Anterior cingulate cortex (tissue), 58 donors: Measurements from ENCODE around the gene COL4A2.

Experiments used
- DNase-seq, 58 donors: peaks; one replicate each; lab custom pipeline; 2025; lab: John Stamatoyannopoulos, UW

COL4A2 gene

DNA sequence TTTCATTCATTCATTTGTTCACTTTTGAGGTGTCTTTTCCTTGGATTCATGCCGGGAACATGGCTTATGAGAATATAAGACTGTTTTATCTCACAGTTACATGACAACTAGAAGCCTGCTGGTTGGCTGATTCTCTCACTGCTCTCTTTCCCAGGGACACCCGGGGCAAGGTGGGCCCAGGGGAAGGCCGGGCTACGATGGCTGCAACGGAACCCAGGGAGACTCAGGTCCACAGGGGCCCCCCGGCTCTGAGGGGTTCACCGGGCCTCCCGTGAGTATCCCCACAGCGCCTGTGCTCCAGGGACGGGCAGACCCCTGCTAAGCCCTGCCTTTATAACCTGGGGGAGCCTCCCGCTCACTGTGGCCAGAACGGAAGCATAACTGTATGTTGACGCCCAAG is 121.2 kb downstream of the COL4A2 start:
- no peak for DNase-seq

DNA sequence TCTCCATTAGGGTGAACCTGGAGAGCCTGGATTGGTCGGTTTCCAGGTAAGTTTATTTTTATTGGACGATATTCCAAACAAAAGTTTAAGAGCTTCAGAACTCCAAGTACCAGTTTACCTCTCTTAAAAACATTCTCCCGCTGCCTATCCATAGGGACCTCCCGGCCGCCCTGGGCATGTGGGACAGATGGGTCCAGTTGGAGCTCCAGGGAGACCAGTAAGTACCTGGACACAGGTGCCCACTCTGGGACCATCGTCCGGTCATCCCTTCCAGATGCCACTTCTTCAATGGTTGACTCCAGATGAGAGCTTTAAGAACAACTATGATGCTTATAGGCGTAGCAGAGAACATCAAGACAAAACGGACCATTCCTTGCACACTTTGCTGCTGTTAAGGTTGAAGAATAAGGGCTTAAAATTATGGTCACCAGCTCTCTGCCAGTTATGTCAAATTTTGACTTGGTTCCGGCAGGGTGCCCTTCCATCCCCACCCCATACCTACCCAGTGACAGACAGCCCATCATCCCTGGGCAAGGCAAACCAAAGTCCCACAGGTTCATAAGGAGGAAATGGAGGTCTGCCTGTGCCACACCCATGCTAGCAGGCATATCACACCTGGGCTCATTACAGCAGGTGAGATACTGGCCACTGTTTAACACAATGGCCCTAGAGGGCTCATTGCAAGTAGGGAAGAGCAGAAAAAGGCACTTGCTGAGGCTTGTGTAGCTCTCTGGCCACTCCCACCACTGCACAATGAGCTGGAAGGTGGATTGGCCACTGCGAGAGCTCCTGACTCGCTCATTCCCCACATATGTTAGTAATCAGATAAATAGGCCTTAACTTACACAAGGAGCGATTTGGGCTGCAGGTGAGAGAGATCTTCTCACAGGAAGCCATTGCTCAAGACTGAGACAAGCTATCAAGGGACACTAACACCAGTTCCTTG is 123.6 kb downstream of the COL4A2 start:
- DNase-seq: no peak

DNA sequence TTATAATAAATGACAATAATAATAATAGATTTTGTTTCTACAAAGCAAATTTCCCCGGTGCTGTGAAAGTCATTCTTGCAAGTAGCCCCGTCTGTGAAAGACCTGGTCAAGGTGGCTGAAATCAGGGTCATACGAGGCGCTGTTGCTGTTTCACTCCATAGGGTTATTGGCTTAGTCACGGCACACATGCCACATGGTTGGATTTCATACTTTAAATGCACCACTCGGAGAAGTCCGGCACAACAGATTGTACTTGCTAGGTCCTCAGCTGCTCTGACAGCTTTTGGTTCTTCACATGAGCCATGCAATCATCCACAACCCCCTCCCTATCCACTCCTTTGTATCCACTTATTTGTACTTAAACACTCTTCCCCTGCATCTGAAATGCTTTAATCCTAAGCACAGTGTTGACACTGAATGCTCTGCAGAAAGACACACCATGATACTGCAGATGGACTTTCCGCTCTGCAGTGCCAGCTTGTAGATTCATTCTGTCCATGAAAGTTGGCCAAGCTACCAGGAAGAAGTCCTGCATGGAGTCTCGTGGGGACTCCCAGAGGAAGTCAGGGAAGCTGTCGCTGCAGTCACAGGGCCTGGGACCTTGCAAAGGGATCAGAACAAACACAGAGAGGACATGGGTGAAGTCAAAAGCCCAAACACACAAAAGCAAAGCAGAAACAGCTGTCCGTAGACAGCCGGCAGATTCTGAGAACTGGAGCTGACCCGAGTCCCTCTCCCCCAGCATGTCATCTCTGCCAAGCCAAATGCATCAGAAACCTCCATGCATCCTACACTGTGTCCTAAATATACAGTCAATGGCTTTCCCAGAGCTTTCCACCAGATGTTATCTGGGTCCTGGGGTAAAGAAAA is 124.6 kb downstream of the COL4A2 start:
- DNase-seq: no peak

DNA sequence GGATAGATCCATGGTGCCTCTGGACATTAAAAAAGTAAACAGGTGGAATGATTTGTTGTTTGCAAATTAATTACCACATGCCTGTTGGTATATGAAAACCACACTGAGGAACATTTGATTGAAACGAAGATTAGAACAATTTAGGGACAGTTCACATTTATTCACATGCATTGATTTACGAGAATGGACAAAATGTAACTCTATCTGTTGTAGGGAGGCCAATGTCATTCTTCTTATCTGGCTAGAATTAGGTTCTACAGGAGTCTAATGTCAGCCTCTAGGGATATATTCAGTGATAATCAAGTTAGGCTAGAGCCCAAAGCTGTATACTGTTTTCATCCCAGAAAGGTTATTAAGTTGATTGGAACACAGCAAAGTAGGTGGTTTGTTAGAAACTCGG is 125.4 kb downstream of the COL4A2 start:
- no peak for DNase-seq

DNA sequence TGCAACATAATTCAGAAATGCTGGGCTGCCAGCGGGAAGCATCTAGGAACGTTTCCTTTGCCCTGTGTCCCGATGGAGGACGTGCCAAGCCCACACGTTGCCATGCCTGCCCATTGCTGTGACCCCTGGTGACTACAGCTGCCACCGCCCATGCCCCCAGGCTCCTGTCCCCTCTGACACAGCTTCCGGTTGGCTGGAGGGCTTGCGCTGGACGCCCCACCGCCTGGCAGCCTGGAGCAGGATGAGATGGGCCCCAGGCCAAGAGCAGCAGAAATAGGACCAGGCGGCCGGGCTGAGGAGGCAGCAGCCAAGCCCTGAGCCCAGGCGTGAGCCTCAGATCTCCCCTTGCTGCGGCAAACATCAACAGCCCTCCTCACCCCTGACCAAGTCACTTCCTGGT is 125.9 kb downstream of the COL4A2 start:
- peak in 1 of 58 donors; percentile 8 for DNase-seq

DNA sequence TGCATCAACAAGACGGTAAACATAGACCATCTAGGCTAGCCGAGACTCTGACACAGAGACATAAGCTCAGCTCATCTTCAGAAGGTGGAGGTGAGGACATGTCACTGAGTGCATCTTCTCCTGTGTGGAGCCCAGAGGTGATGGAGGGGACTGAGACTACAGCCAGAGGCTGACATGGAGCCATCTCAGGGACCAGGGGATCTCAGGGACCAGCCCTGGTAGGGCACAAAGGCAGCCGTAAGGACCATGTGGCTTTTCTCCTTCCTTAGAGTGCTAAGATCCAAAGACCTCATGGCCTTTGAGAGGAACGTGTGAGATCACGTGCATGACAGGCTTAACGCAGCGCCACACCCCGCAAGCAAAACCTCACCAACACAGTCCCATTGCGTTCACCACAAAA is 127.5 kb downstream of the COL4A2 start:
- DNase-seq: no peak

DNA sequence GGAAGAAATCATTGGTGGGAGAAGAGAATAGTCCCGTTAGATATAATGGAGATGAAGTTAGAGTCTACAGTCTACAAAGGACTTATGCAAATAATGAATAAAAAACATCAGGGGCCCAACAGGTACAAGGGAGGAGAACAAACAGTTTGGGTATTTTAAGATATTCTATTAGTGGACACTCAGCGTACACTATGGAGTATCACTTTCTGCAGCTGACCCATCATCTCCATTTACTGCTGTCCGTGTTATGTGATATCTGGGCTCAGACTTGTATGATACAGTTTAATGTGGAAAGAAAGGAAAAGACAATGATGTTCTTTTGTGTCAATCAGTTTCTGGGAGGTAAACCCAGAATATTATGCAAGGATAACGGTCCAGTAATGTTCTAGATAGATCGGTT is 128.2 kb downstream of the COL4A2 start:
- no peak for DNase-seq

DNA sequence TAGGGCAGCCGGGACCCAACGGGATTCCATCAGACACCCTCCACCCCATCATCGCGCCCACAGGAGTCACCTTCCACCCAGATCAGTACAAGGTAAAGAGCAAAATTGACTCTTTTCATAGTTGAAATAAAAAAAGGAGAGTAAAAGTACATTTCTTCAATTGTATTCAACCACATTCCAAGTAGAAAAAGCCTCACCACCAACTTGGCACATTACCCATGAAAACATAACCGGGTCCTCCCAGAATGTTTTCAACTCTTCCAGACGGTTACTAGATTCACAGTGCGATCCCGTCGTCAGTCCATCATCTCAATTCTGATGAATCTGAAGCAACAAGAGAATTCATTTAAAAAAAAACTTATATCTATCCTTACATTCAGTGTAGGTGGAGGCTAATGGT is 129.2 kb downstream of the COL4A2 start:
- no peak for DNase-seq

DNA sequence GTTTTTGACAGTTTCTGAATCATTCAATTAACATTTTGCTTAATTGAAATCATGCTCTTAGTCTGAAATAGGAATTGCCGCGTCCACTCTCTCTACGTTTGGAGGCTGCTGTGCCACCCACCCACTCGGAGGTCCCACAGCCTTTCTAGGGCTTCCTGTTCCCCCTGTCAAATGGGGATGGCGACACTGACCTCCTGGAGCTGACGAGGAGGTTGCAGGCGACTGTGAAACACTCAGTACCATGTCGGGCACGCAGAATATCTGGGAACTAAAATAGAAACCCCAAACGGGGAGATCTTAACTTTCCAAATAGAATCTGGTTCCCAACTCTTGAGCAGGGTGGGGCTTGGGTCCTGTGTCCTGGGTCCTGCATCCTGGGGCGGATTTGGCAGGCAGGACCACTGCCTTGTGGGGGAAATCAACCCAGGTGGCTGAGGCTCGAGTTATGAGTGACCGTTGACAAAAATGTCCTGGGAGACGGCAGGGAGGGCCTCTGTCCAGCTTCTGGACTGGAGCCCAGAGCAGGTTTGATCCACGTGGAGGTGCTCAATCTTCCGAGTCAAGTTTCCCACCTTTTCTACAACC is 129.8 kb downstream of the COL4A2 start:
- no peak for DNase-seq

DNA sequence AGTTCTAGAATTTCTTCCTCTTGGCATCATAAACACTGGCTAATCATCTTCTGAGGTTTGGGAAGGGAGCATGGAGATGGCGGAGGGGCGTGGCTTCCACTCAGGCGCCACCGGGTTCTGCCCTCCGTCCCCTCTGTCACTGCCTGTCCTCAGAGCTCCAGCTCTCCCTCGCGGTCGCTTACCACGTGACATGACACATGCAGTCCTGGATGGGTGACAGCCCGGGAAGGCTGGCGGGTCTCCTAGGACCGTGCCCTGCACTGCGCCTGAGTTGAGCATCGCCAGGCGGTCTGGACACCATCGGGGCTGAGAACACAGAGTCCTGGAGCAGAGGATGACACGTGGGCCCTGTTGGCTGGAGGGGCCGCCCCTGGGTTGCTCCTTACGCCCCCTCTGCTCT is 131.1 kb downstream of the COL4A2 start:
- no peak for DNase-seq

DNA sequence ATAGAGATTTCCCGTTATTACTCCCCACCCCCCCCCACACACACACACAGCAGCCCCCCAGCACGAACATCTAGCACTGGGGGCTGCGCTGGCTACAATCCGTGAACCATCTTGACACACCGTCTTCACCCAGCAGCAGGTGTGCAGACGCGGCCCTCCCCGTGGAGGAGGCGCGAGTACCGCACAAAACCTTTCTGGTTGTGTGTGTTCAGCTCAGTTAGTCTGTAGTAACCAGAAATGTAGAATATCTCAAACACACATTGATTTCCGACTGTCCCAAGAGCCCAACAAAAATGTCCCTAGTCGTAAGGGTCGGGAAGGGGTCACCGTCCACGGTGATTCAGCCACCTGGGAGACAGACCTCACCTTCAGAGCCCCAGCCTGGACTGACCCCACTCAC is 131.7 kb downstream of the COL4A2 start:
- DNase-seq: no peak

DNA sequence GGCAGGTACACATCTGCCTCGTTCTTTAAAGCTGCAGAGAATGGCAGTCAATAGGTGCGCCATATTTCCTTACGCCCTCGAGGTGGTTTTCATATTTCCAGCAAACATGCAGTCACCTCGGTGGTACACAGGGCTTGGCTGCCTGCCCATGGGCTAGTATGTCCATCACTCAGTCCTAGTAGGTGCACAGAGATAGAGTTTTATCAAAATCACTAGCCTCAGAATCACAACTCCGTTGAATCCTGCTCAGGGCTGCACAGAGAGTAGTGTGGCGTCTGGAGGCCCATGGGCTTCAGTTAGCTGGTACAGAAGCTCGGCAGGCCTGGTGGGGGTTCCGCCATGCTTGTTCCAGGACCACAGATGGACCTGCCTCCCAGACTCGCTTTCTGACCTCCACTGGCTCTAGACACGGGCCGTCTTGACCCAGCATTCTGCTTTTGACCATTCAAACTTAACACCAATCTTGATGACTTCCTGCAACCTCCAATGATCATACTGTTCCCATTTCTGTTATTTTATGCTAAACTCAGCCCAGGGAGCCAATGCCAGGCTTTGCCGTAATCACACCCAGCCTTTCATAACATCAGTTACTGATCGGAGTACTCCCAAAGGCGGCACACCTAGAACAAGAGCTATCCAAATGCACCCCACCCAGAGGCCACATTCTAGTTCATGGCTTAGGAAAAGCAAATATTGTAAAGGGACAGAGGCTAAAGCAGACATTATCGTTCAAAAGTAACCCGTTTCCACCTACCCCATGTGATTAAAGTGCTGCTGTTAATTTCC is 134.1 kb downstream of the COL4A2 start:
- DNase-seq: no peak

DNA sequence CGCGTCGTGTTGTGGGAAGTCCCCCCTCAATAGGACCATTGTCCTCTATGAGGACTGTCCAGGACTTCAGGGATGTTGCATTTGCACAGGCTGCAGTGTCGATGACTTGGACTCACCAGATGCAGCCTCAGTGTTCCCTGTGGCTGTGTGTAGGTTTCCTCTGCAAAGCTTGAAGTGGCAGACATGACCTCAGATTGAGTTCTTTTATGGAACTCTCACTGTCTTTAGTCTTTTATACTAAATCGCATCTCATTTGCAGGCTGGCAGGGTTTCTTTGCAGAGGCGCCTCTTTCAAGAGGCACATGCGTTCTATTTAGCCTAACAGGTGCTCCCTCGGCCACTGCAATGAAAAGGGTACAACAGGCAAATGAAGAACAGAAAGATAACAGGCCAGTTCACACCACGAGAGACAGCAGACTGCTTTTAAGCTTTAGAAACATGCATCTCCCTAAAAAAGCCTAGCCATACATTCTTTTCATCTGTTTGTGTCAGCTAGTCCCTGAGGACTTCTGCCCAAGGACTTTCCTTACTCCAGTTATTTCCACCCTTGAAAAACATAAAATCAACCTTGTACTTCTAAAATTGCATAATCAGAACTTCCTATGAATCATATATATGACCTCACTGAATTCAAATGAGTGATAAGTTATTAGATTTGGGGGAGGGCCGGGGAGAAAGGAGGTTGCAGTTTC is 136.0 kb downstream of the COL4A2 start:
- no peak for DNase-seq

DNA sequence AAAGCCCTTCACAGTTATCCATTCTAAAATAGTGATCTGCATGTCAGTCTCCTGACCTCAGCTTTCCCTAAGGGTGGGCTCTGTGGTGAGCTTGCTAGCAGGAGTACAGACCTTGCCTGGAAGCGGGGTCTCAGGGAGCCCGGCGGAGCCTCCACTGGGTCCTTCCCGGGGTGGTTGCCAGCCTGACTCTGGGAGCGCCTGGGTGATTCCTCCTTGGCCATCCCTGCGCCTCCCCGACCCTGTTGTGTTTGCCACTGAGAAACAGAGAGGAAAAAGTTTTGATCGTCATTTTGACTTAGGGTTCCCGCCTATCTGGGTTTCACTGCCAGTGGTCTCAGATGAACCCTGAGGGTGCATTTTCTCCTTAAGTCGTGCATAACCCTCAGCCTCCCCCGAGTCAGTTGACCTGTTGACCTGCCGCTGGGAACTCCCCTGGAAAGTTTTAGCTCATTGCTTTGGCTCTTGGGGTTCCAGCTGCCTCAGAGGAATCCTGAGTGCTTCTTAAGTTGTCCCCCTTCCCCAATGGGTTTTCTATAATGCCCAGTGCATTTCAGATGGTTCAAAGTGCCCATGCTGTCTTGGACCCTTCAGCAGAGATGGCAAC is 136.6 kb downstream of the COL4A2 start:
- no peak for DNase-seq

DNA sequence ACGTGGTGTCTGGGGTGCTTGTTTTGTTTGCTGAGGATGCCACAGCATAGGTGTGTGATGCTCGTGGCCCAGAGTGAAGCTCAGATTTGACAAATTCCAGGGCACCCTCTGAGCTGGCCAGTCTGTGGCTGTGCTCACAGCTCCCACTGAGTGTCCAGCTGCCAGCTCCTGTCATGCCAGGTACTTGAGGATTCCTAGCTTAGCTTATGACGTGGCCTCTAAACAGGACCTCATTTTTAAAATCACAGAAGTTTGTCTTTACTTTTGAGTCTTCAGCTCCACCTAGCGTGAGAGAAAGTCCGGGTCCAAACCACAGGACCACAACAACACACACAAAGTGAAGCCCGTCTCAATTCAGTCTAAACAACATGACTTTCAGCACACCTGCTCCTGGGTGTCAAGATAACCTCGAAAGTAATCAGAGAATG is 137.2 kb downstream of the COL4A2 start:
- peak in 2 of 58 donors; percentile 12 to 27 for DNase-seq

DNA sequence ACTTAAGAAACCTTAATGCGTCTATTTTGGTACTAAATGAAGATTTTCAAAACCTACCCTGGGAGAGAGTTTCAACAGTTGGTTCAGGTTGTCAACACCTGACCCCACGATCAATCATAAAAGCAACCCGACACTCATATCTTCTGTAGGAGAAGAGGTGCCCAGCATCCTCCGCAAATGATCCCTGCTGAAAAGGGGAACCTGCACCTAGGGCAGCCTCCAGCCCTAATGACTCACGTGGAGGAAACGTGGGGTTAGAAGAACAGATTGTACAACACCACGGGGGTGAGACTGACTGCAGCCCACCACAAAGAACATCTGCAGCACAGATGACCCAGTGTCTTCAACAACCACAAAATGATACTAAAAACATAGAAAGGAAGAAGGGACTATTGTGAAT is 138.1 kb downstream of the COL4A2 start:
- no peak for DNase-seq

DNA sequence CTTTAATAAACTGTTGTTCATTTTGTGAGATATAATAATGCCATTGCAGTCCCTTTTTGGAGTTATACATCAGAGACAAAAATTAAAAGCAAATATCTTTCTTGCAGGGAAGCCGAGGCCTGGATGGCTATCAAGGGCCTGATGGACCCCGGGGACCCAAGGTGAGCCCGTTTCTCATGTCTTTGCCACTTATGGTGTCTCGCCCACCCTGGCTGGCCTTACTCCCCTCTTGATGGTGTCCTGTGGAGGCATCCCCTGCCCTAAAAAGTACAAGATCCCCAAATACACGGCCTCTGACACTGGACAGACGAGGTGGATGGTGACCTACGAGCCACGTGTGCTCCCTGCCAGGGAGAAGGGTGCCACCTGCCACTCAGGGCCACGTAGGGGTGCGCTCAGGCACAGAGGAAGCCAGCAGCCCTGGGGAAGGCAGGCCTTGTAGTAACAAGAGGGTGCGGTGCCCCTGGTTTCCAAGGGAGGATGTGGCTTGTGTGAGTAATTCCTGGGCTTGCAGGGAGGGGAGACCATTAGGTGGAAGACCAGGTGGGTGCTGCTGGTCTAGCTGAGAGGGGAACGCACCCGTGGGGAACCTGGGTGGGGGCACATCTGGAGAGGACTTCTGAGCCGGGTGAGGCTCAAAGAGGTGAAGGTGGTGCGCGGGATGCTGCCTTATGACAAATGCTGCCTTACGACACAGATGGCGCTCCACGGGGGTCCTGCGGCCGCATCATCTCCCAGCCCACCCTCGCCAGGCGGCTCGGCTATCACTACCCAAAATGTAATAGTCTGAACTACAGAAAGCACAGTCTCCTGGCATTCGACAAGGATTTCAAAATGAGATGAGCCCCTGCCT is 138.9 kb downstream of the COL4A2 start:
- DNase-seq: no peak

DNA sequence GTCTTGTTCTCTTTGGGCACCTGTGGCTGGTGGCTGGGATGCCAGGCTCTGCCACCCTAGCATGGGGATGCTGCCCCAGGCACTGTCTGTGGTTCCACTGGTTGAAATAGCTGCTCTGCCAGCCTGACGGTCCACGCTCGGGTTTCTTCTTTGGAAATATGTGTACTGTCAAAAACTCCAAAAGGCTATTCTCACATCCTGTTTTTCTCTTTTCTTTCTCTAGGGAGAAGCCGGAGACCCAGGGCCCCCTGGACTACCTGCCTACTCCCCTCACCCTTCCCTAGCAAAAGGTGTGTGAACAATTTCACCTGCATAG is 139.4 kb downstream of the COL4A2 start:
- DNase-seq: no peak
